Measurements from ENCODE around the gene CYTH3.
"Not testable (repeated sequence)": the region's sequence is repeated elsewhere in the genome, so short reads cannot be mapped to it uniquely, and the experiment has no call there.

Gene CYTH3

DNA sequence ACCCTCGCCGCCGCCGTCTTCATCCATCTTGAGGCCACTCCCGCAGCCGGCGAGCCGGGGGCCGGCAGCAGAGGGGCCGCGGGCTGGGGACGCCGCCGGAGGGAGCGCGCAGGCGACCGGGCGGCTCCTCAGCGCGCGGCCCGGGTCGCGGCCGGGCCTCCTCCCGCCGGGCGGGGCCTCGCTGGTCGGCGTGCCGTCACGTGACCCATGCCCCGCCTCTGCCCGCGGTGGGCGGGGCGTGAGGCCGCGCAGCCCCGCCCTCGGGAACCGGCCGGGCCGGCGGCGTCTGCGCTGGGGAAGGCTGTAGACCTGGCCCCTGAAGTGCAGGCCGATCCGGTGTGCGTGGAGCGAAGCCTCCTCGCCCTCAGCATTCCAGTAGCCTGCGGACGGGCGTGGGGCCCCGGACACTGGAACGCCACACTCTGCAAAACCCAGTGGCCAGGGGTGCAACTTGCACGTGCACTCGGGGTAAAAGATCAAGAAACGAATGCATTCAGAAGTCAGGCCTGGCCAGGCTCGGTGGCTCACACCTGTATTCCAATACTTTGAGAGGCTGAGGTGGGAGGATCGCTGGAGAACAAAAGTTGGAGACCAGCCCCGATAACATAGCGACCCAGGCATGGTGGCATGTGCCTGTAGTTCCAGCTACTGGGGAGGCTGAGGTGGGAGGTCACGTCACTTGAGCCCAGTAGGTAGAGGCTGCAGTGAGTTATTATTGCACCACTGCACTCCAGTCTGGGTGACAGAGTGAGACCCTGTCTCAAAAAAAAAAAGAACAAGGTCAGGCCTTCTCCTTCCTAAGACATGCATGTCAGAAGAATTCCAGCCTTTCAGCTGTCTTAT is at the start of gene CYTH3:
TSS of gene CYTH3 (minus strand) at position 144 of the 843 bp plus-strand sequence. CDS start at position 27, 117 bp downstream.
- DNase-seq = peak; percentile 61

GRCh38 chr7:6320791-6321190 is 48.4 kb upstream of the CYTH3 start:
- no peak for DNase-seq

- DNase-seq = no peak
Observed at GRCh38 chr7:6317797-6318438, 45.5 kb upstream of the CYTH3 start.

GRCh38 chr7:6316226-6316625 is 43.8 kb upstream of the CYTH3 start:
- DNase-seq = no peak

GRCh38 chr7:6315746-6316145 is 43.3 kb upstream of the CYTH3 start:
- DNase-seq = no peak

- DNase-seq = no peak
Observed at GRCh38 chr7:6310271-6310993, 38.0 kb upstream of the CYTH3 start.

DNA sequence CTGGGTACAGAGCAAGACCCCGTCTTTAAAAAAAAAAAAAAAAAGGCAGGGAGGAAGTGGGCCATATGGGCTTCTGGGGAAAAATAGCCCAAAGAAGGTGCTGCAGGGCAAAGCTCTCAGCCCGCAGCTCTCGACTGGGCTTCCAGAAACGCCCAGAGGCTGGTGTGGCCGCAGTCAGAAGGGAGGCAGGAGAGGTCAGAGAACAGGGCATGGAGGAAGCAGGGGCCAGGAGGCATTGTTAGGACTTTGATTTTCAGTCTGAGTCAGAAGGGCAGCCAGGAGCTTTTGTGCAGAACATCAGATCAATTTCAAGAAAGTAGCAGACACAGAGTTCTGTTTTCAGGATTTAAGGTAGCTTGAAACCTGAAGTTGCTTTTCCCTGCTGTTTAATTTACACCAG is 35.3 kb upstream of the CYTH3 start:
- no peak for DNase-seq

DNA sequence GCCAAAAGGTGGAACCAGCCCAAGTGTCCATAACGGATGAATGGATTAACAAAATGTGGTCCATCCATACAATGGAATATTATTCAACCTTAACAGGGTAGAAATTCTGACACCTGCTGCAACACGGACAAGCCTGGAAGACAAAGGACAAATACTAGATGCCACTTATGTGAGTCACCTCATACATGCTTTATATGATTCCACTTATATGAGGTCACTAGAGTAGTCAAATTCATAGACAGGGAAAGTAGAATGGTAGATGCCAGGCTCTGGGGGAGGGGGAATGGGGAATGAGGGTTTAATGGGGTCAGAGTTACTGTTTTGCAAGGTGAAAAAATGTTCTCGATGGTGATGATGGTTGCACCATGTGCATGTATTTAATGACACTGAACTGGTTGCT is 34.0 kb upstream of the CYTH3 start:
- no peak for DNase-seq

DNA sequence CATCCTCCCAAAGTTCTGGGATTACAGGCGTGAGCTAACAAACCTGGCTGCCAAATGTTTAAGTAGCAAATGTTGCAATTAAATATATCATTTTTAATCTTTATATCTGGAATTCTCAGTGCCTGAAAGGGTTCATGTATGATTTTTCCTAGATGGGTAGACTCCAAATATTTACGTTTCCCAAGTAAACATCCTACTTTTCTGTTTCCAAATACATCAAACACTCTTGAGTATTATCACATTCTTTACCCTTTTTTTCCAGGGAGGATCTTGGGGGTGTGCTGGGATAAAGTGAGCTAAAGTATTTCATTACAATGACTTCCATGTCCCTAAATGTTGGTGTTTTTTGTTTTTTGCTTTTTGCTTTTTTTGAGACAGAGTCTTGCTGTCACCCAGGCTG is 32.9 kb upstream of the CYTH3 start:
- no peak for DNase-seq

- not testable (repeated sequence) for DNase-seq
Observed at GRCh38 chr7:6301446-6301845, 29.0 kb upstream of the CYTH3 start.

GRCh38 chr7:6299774-6300173 is 27.4 kb upstream of the CYTH3 start:
- no peak for DNase-seq

GRCh38 chr7:6294839-6295238 is 22.4 kb upstream of the CYTH3 start:
- DNase-seq = no peak

DNA sequence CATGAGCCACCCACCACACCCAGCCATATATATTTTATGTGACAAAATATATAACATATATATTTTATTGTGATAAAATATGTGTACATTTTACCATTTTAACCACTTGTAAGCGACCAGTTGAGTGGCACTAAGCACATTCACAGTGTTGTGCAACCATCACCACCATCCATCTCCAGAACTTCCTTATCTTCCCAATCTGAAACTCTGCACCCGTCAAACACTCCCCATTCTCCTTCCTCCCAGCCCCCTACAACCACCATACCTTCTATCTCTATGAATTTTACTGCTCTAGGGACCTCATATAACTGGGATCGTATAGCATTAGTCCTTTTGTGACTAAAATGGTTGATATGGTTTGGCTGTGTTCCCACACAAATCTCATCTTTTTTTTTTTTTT is 20.8 kb upstream of the CYTH3 start:
- no peak for DNase-seq

- DNase-seq = not testable (repeated sequence)
Observed at GRCh38 chr7:6291941-6292340, 19.5 kb upstream of the CYTH3 start.

DNA sequence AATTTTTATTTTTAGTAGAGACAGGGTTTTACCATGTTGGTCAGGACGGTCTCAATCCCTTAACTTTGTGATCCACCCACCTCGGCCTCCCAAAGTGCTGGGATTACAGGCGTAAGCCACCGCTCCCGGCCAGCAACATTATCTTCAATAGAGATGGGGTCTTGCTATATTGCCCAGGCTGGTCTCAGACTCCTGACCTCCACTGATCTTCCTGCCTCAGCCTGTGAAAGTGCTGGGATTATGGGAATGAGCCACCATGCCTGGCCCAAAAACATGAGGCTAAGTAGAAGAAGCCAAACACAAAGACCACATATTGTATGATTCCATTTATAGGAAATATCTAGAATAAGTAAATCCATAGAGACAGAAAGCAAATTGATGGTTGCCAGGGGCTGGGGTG is 19.1 kb upstream of the CYTH3 start:
- no peak for DNase-seq

DNA sequence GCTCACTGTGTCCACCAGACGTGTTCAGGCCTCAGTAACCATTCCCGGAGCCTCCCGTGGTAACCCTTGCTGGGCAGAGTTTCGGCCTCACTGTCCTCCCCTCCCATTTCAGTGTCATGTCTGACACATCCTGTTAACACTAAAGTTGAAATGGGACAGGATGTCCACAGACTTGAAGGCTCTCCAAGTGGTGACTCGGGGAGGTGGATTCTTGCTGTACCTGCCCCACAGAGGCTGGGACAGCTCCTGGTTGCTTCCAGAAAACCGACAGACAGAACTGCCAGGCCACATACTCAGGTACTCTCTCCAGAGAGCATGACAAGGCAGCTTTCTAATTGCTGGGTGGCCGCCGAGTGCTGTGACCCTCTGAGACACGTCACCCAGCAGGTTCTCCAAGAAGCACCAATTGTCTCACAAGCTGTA is 17.9 kb upstream of the CYTH3 start:
- DNase-seq = no peak

GRCh38 chr7:6288270-6288860 is 15.9 kb upstream of the CYTH3 start:
- DNase-seq = no peak

DNA sequence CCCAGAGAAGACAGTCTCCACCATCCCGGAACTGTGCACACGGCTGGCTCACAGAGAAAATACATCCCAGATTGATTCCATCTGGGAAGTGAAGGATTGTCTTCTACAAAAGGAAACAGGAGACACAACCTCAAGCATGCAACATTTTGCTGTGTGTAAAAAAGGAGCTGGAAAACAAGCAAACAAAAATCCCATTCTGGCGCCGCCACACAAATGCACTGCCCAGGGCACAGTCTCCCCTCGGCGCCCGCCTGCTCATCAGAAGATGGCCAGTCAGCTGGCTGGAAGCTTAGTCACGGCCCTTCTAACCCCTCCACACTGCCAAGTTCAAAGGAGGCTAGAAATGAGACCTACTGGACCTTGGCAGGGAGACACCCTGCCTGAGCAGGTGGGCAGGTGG is 14.1 kb upstream of the CYTH3 start:
- DNase-seq = peak; percentile 30

- no peak for DNase-seq
Observed at GRCh38 chr7:6284461-6285360, 12.3 kb upstream of the CYTH3 start.

DNA sequence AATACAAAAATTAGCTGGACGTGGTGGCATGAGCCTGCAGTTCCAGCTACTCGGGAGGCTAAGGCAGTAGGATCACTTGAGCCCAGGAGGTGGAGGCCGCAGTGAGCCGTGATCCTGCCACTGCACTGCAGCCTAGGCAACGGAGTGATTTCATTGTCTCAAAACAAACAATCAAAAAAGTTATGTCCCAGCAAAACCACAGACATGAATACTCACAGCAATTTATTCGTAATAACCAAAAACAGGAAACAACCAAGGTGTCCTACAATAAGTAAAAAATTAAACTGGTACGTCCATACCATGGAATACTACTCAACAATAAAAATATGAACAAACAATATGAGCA is 11.6 kb upstream of the CYTH3 start:
- no peak for DNase-seq

DNA sequence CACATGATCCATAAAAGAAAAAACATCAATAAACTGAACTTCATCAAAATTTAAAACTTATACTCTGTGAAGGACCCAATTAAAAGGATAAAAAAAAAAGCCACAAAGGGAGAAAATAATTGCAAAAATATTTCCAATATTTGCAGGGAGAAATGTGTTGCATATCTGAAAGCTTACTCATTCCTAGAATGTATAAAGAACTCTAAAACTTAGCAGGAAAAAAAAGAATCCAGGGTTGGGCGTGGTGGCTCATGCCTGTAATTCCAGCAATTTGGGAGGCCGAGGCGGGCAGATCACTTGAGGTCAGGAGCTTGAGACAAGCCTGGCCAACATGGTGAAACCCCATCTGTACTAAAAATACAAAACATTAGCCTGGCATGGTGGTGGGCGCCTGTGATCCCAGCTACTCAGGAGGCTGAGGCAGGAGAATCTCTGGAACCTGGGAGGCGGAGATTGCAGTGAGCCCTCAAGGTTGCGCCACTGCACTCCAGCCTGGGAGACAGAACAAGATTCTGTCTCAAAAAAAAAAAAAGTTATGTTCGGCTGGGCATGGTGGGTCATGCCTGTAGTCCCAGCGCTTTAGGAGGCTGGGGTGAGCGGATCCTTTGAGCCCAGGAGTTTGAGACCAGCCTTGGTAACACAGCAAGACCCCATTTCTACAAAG is 11.1 kb upstream of the CYTH3 start:
- not testable (repeated sequence) for DNase-seq

GRCh38 chr7:6279937-6280336 is 7.5 kb upstream of the CYTH3 start:
- no peak for DNase-seq
